GM19099 (cell line): Measurements from ENCODE around the gene MLYCD.

Source experiments
- POLR2A ChIP-seq: IDR thresholded peaks from 3 replicates; pipeline ENCODE4 v1.6.1; 2011; ENCODE audit warnings: low read depth; ENCODE audit not compliant: insufficient read length; ENCODE audit errors: extremely low read depth

MLYCD gene

GRCh38 chr16:83887080-83887479, 11.8 kb upstream of the MLYCD start:
- TF ChIP-seq POLR2A: no peak

GRCh38 chr16:83887564-83887963, 11.4 kb upstream of the MLYCD start:
- TF ChIP-seq POLR2A: no peak

DNA sequence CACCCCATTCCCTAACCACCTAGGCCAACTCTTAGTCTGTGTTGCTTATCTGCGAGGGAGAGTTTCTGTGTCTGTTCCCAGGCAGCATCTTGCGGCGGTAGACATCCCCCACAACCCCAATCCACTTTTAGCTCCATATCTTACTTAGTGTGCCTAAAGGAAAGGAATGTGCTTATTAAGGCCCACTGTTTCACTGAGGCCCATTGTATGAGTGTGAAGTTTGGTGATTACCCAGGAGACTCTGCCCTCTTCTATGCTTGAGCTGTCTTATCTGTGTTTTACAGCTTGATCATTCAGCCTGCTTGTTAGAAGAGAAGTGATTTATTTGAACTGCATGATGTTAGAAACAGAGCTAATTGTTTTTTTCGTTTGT, 10.3 kb upstream of the MLYCD start:
- TF ChIP-seq POLR2A: no peak

DNA sequence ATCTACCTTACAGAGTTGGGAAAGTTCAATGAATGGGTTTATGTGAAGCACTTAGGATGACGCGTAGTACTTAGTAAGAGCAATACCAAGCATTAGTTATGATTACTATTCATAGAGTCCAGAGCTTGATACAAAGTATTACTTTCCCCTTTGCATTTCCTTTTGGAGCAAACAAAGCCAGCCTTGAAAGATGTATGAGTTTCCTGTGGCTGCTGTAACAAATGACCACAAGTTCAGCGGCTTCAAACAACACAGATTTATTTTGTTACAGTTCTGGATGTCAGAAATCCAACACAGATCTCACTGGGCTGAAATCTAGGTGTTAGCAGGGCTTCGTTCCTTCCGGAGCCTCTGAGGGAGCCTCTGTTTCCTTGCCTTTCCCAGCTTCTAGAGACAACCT, 8.6 kb upstream of the MLYCD start:
- TF ChIP-seq POLR2A: no peak

GRCh38 chr16:83891742-83892141, 7.2 kb upstream of the MLYCD start:
- TF ChIP-seq POLR2A: no peak

DNA sequence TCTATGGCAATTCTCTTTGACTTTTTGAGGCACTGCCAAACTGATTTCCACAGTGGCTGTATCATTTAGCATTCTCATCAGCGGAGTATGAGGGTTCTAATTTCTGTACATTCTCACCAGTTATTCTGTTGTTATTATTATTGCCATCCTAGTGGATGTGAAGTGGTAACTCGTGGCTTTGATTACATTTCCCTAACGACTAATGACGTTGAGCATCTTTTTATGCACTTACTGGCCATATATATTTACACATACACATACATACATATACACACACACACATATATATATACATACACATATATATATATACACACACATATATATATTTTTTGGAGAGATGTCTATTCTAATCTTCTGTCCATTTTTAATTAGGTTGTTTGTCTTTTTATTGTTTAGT, 3.7 kb upstream of the MLYCD start:
- no peak for TF ChIP-seq POLR2A

DNA sequence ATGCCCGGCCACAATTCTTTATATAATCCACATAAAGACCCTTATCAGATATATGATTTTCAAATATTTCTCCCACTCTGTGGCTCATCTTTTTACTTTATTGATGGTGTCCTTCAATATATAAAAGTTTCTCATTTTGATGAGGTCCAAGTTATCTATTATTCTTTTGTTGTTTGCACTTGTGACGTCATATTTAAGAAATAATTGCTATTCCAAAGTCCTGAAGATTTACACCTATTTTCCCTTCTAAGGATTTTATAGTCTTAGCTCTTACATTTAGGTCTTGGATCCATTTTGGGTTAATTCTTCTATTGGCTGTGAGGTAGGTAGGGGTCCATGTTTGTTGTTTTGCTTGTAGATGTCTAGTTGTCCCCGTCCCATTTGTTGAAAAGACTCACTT, 3.0 kb upstream of the MLYCD start:
- TF ChIP-seq POLR2A: no peak

- TF ChIP-seq POLR2A: no peak
Measured at GRCh38 chr16:83899272-83899897, 470 bp downstream of the MLYCD start.

GRCh38 chr16:83899978-83900377, 1.1 kb downstream of the MLYCD start:
- TF ChIP-seq POLR2A: no peak

- no peak for TF ChIP-seq POLR2A
Measured at GRCh38 chr16:83900571-83900970, 1.7 kb downstream of the MLYCD start.

DNA sequence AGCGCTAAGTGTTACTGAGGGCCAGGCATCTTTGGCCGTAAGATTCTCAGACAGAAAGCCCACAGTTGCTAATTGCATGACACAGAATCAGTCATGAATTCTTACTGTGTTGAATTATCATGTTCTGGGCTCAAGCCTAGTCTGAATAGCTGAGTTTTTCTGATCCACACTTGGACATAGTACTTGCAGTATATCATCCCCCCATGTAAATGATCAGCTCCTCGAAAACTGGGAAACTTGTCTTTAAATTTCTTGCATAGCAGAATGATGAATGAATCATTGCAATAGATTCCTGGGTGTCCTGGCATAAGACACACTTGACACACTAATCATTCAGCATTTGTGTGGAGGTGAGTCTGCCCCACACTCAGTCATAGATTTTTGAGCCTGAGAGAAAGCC, 2.2 kb downstream of the MLYCD start:
- TF ChIP-seq POLR2A: no peak

GRCh38 chr16:83903751-83904150, 4.8 kb downstream of the MLYCD start:
- TF ChIP-seq POLR2A: no peak

DNA sequence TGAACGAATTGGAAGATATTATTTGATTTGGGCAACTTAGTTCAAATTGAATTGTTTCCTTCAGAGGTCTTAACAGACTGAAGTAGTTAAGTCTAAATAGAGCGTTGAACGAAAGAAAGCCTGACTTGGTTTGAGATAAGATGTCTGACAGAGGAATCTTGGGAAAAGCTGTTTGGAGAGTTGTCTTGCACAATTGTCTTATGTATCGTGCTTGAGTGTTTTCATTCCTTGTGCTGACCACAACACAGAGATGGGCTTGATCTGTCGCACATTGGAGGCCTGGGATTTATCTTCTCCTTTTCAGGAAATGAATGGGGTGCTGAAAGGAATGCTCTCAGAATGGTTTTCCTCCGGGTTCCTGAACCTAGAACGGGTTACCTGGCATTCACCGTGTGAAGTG, 7.8 kb downstream of the MLYCD start:
- TF ChIP-seq POLR2A: no peak

- TF ChIP-seq POLR2A: no peak
Measured at GRCh38 chr16:83907111-83907510, 8.2 kb downstream of the MLYCD start.

DNA sequence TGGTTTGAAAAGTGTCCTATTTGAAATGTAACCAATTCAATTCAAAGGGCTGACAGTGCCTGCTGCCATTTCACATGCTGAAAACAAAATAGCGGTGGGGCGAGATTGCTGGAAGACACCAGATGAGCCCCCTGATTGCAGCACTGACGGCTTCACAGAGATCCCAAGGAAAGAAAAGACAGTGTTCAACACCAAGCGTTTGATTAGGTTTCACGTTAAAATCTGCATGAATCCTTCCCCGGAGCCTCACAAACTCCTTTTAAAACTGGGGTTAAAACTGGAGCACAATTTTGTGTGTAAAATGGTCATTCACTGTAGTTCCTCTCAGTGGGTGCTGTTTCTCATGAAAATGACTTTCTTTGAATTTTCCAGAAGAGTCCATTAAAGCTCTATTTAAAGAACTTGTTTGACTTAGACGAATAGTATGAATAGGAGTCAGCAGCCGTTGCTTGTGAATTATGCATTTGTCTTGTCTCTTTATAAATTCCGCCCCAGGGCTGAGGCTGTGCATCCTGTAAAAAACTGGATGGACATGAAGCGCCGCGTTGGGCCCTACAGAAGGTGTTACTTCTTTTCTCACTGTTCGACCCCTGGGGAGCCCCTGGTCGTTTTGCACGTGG, 8.8 kb downstream of the MLYCD start:
- no peak for TF ChIP-seq POLR2A

DNA sequence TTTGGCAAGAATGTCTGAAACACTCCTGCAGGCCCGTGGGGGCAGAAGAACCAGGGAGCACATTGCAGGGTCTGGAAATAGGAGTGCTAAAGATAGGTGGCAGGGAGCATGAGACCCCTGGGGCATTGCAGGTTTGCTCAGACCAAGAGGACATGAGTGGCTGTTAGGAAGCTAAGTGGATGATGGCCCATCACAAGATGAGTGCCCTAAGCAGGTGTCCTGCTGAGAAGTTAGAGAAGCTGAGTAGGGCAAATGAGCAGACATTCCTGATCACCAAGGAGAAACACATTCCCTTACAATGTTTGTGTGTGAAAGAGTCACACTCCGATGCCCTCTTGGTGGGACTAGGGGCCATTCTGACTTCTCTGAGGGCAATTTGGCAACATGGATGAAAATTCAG, 9.9 kb downstream of the MLYCD start:
- TF ChIP-seq POLR2A: no peak

DNA sequence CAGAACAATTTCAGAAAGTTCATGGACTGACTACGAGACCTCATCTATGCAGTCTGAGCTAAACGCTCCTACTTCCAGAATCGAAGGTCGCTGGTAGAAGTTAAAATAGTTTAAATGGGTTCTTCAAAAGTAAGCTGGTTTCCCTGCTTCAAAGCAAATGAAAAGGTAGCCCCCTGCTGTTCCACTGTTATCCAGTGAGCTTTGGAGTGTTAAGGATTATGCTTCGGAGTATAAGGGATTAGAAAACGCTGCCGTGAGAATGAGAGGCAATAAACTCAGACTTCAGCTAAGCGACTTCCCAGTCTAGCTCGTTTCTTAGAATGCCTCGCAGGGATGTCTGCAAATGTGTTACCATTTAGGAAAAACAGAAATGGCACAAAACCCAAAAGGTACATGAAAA, 12.4 kb downstream of the MLYCD start:
- TF ChIP-seq POLR2A: no peak
